H1 (cell line): ENCODE data around the gene EMP2. TPM values are rescaled to one million over a fixed set of nuclear protein-coding genes. Genes with fewer than 3 reads are reported as not detected.

Experiments used
- BCL11A ChIP-seq, 2 experiments: IDR thresholded peaks; one replicate each; pipeline ENCODE4 v1.6.1; 2011; ENCODE audit warnings: low read depth in 2 of 2, low read length in 2 of 2, mild to moderate bottlenecking in 2 of 2
- CHD1 ChIP-seq: IDR thresholded peaks from 2 replicates; pipeline ENCODE4 v1.6.1; 2012; ENCODE audit warnings: low read depth, low read length, improper control_type of control experiment
- FOSL1 ChIP-seq: IDR thresholded peaks from 2 replicates; pipeline ENCODE4 v1.6.1; 2011; ENCODE audit warnings: mild to moderate bottlenecking, low read depth, low read length, moderate library complexity; ENCODE audit not compliant: insufficient read depth
- GTF2F1 ChIP-seq: IDR thresholded peaks from 2 replicates; pipeline ENCODE4 v1.6.1; 2012; ENCODE audit warnings: low read depth, low read length, improper control_type of control experiment, borderline replicate concordance
- SP2 ChIP-seq: IDR thresholded peaks from 2 replicates; pipeline ENCODE4 v1.6.1; 2012; ENCODE audit warnings: mild to moderate bottlenecking, low read length, inconsistent platforms
- TEAD4 ChIP-seq: IDR thresholded peaks from 2 replicates; pipeline ENCODE4 v1.6.1; 2012; ENCODE audit warnings: low read depth, low read length, inconsistent platforms, mixed read lengths
- YY1 ChIP-seq: IDR thresholded peaks from 2 replicates; pipeline ENCODE4 v1.6.1; 2011; ENCODE audit warnings: low read depth, mild to moderate bottlenecking, low read length
- polyA plus RNA-seq, 7 experiments: library from polyadenylated mRNA; depleted of rRNA in 3 of 7; stranded (reverse) in 5 of 7; unstranded in 2 of 7; fragments of >200 nt in 5 of 7; fragments of 200-250 nt in 2 of 7; gene quantifications; 1 replicate in 5 of 7; 2 replicates in 1 of 7; 4 replicates in 1 of 7; pipeline versions ENCODE4 v1.2.1 to v1.2.3, GENCODE V29; 2011 to 2013; ENCODE audit warnings: missing spikeins in 2 of 7, mixed read lengths in 2 of 7
- total RNA-seq: library from RNA; stranded (reverse); fragmentation: NEBNext Ultra II Directional; extraction: Animal tissue kit (Norgen Biotek cat#: 25700); gene quantifications from 2 replicates; pipeline ENCODE4 v1.2.1, GENCODE V29; 2021

The EMP2 gene
- total and polyA plus RNA-seq, 2 of the 8 experiments (the other 6 are each of a cell fraction or from before 2014, with no cell fraction given): 22.6 to 23.3 TPM

GRCh38 chr16:10571354-10571753 lies 9.0 kb downstream of the EMP2 start (continued):
- TF ChIP-seq GTF2F1 (no peak), FOSL1 (no peak), BCL11A (IDR thresholded peaks at IDR 0.05; ENCODE audit: low read depth in 2 of 2, low read length in 2 of 2) (no peak), YY1 (no peak), TEAD4 (no peak), CHD1 (no peak), SP2 (no peak)
